Fibroblast of skin of right biceps (primary cell): ENCODE data around the gene DEFB126.
"Not testable (repeated sequence)": the region's sequence is repeated elsewhere in the genome, so short reads cannot be mapped to it uniquely, and the experiment has no call there.

Source experiments
- DNase-seq: peaks from one replicate; pipeline ENCODE4 v3.0.0-alpha.2; 2013

The DEFB126 gene

DNA sequence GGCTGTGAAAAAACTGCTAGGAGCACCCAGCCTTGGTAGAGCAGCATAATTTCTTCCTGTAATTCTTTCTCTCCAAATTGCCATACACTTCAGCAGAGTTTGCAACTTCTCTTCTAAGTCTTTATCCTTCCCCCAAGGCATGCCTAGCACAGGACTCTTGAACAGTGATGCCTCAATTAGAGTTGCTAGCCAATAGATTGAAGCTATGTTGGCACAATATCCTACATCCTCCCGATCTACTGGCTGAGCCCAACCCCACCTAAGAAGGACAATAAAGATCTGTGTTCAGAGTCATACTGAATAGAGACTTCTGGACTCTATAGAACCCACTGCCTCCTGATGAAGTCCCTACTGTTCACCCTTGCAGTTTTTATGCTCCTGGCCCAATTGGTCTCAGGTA is at the start of gene DEFB126:
DEFB126 (plus strand) TSS at position 301 of the 400 bp plus-strand sequence; CDS start at position 340, 39 bp downstream.
- DNase-seq: no peak

GRCh38 chr20:93641-94040 is 48.7 kb upstream of the DEFB126 start:
- no peak for DNase-seq

GRCh38 chr20:95215-95614 is 47.2 kb upstream of the DEFB126 start:
- DNase-seq: no peak

DNA sequence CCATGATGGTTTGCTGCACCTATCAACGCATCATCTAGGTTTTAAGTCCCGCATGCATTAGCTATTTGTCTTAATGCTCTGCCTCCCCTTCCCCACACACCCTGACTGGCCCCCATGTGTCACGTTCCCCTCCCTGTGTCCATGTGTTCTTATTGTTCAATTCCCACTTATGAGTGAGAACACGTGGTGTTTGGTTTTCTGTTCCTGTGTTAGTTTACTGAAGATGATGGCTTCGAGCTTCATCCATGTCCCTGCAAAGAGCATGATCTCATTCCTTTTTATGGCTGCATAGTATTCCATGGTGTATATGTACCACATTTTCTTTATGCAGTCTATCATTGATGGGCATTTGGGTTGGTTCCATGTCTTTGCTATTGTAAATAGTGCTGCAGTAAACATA is 44.7 kb upstream of the DEFB126 start:
- DNase-seq: not testable (repeated sequence)

DNA sequence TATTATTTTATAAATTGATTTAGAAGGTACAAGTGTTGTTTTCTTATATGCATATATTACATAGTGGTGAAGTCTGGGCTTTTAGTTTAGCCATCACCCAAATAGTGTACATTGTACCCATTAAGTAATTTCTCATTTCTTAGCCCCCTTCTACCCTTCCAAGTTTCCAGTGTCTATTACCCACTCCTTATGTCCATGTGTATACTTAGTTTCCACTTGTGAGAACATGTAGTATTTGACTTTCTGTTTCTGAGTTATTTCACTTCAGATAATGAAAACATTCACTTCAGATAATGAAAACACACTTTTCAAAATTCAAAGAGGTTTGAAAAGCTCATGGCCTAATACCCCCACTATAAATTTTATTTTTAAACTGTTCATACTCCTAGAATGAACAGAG is 40.4 kb upstream of the DEFB126 start:
- DNase-seq: no peak

DNA sequence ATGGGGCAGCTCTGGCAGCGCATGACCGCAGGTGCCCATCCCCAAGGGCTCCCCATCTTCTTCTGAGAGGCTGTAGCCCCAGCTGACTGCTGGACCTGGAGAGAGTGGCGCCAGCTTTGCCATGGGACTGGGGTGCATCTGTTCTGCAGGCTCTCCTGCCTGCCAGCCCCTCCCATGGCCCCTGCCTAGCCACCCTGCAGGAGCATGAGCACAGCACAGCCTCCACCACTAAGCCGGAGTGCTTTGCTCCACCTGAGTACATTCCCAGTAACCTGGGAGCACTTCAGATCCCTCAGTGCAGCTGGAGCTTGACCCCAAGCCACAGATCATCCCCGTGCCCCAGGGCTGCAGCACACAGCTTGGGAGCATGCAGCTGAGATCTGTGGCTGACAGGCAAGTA is 38.9 kb upstream of the DEFB126 start:
- no peak for DNase-seq

- no peak for DNase-seq
Measured at GRCh38 chr20:112396-112795, 30.0 kb upstream of the DEFB126 start.

- DNase-seq: no peak
Measured at GRCh38 chr20:117518-117917, 24.9 kb upstream of the DEFB126 start.

GRCh38 chr20:129786-130323 is 12.5 kb upstream of the DEFB126 start:
- not testable (repeated sequence) for DNase-seq

DNA sequence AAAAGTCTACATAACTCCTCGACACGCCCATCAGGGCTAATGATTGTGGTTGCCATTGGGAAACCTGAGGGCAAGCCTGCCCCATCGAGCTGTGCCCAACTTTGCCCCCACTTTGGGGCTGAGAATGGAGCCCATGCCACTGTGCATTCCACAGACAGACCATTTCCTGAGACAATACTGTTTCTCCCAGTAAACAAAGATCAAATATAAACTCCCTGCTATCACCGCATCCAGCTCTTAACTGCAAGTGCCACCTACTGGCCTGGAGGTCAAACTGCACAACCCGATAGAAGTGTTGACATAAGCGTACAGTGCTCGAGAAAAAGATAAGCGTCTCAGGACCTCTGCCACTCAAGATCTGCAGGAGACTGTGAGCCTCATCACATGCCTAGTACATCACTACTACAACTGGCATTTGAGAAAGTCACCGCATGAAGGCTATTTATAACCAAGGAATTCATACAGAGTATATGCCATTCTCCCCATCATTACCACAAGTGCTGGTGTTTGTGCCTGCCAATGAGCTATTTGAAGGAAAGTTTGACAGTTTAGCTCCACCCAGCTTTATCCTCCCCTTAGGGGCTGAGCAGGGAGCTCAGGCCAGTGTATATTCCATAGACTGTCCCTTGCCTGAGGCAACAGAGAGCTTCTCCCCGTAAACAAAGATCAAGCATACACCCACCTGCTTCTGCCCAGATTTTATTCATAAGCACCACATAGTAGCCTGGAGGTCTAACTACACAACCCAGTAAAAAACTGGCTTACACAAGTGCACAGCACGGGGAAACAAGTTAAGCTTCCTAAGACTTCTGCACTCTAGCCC is 4.5 kb upstream of the DEFB126 start:
- no peak for DNase-seq

DNA sequence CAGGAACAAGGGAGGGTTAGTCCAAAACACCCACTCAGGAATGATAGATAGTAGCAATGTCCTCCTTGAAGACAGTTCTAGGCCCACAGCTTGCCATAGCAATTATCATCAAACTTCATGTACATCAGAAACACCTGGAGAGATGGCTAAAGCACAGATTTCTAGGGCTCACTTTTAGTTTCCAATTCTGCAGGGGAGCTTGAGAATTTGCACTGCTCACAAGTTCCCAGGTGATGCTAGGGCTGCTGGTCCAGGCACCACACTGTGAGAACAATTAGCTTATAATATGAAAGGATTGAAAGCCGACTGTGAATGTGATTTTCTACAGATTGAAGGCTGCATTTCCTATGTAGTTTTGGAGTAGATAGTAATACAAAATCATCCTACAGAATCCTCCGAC is 3.5 kb downstream of the DEFB126 start:
- DNase-seq: no peak

DNA sequence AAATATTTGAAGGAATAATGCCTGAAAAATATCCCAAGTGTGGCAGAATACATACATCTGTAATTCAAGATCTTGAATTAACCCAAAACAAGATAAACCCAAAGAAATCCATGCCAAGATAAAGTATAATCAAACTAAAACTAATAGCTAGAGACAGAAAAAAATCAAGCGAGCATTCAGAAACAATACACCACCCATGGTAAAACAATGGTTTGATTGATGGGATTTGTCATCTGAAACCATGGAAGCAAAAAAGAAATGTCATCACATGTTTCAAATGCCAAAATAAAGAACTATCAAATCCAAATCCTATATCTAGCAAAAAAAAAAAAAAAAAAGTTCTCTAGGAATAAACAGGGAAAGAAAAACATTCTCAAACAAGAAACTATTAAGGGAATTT is 9.7 kb downstream of the DEFB126 start:
- DNase-seq: no peak

- no peak for DNase-seq
Measured at GRCh38 chr20:157154-157553, 14.8 kb downstream of the DEFB126 start, which contains the start of gene DEFB127. Gene DEFB127, plus strand, starts transcription at chr20:157454. Its CDS starts 91 bp downstream, at chr20:157545.

DNA sequence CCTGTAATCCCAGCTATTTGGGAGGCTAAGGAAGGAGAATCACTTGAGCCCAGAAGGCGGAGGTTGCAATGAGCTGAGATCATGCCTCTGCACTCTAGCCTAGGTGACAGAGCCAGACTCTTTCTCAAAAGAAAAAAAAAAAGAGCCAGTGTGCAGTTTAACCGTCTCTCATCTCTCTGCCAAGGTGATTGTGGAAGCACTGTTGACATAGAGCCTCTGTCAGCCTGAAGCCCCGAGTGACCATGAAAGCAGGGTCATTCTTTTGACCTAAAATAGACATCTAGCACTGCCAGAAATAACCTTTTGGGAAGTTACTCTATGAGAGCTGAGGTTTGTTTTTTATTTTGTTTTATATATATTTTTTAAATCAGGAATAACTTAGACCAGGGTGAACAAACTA is 22.2 kb downstream of the DEFB126 start:
- DNase-seq: no peak

GRCh38 chr20:168876-169275 is 26.5 kb downstream of the DEFB126 start:
- no peak for DNase-seq

GRCh38 chr20:184288-184687 is 41.9 kb downstream of the DEFB126 start:
- no peak for DNase-seq

GRCh38 chr20:187733-188132 is 45.3 kb downstream of the DEFB126 start:
- DNase-seq: no peak

DNA sequence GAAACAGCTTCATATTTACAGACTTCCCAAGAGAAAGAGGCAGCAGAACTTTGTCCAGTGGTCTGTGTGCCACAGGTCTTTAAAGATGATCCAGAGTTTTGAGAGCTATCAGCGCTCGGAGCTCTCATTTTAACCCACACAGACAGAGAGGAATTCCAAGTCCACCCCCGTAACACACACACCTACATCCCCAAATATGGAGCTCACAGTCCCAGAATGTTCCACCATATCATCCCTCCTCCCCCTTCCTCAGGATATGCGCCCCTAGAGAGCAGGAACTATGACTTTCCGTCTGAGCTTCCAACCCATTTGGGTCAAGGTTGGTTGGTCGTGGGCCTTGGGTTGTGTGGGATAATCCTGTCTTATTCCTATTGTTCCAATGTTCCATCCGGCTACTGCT is 47.2 kb downstream of the DEFB126 start, which contains the start of gene DEFB128:
DEFB128 (minus strand) TSS at position 101 of the 400 bp plus-strand sequence; CDS start at position 13, 88 bp downstream.
- no peak for DNase-seq
